ENCODE data around the gene HNRNPM. TPM values are rescaled to one million over a fixed set of nuclear protein-coding genes. Genes with fewer than 3 reads are reported as not detected.

Gene HNRNPM
- total RNA-seq, 2 experiments from 2014 or later: 90.0 to 280 TPM

GRCh38 chr19:8430650-8431049 lies 14.1 kb upstream of the HNRNPM start:
- Histone ChIP-seq H3K9me2 (ENCODE audit: insufficient read depth, low read length) (no peaks in the 10 kb centered on the region), H2AFZ (ENCODE audit: low read length) (no peak overlapping the region), H3K4me2 (ENCODE audit: low read length) (no peak overlapping the region), H3K36me3 (ENCODE audit: insufficient read depth, low read length) (no peaks in the 10 kb centered on the region), H3K4me3 (ENCODE audit: low read depth, low read length, poor library complexity, severe bottlenecking) (no peak overlapping the region), H3K27ac (ENCODE audit: low read depth, low read length, poor library complexity, severe bottlenecking) (no peak overlapping the region), H3K79me2 (ENCODE audit: insufficient read depth, low read depth, low read length) (no peaks in the 10 kb centered on the region), H4K20me1 (ENCODE audit: insufficient read depth, low read length) (no peaks in the 10 kb centered on the region), H3K9me3 (ENCODE audit: low read length) (no peaks in the 10 kb centered on the region), H3K4me1 (ENCODE audit: insufficient read depth, low read length, poor library complexity, severe bottlenecking) (no peaks in the 10 kb centered on the region)
- CTCF ChIA-PET (ENCODE audit: unreplicated experiment): no interaction called here
- POLR2A ChIA-PET: no interaction called here
- no peak for TF ChIP-seq CTCF (conservative IDR thresholded peaks at IDR 0.05; ENCODE audit: low read length)
- no peak for TF ChIP-seq EZH2phosphoT487 (IDR thresholded peaks at IDR 0.05; ENCODE audit: borderline replicate concordance, low read depth, low read length)
- intact Hi-C loops (cut with micrococcal nuclease; ENCODE audit: unreplicated experiment): no loop called here
- BruUV-seq (replicated peaks): no TSS peak
- no peak for DNase-seq (ENCODE audit: low spot score)

GRCh38 chr19:8438236-8438635 lies 6.5 kb upstream of the HNRNPM start:
- Histone ChIP-seq H3K4me1 (ENCODE audit: insufficient read depth, low read length, poor library complexity, severe bottlenecking) (no peaks in the 10 kb centered on the region), H3K36me3 (ENCODE audit: insufficient read depth, low read length) (no peaks in the 10 kb centered on the region), H3K9me3 (ENCODE audit: low read length) (no peaks in the 10 kb centered on the region), H3K79me2 (ENCODE audit: insufficient read depth, low read depth, low read length) (no peaks in the 10 kb centered on the region), H3K9me2 (ENCODE audit: insufficient read depth, low read length) (no peaks in the 10 kb centered on the region), H4K20me1 (ENCODE audit: insufficient read depth, low read length) (no peaks in the 10 kb centered on the region), H3K27ac (ENCODE audit: low read depth, low read length, poor library complexity, severe bottlenecking) (no peak overlapping the region), H3K4me3 (ENCODE audit: low read depth, low read length, poor library complexity, severe bottlenecking) (no peak overlapping the region), H3K4me2 (ENCODE audit: low read length) (no peak overlapping the region), H2AFZ (ENCODE audit: low read length) (no peak overlapping the region)
- CTCF ChIA-PET (ENCODE audit: unreplicated experiment): no interaction called here
- no peak for DNase-seq (ENCODE audit: low spot score)
- POLR2A ChIA-PET: interaction anchor here (0.5 kb wide), 1 partner anchor 17 kb away, joined by 3 read pairs; no protein-coding TSS in a partner anchor
- intact Hi-C loops (cut with micrococcal nuclease; ENCODE audit: unreplicated experiment): no loop called here
- TF ChIP-seq EZH2phosphoT487 (IDR thresholded peaks at IDR 0.05; ENCODE audit: borderline replicate concordance, low read depth, low read length): no peak
- TF ChIP-seq CTCF (conservative IDR thresholded peaks at IDR 0.05; ENCODE audit: low read length): no peak
- BruUV-seq (replicated peaks): no TSS peak

- H3K4me2 ChIP-seq (ENCODE audit: low read length): no peak overlapping the region
- BruUV-seq (replicated peaks): no TSS peak
- POLR2A ChIA-PET: interaction anchor here (0.6 to 1.4 kb wide), 2 partner anchors 28 to 245 kb away, joined by 3 to 4 read pairs; no protein-coding TSS in a partner anchor
These were observed 2.8 kb upstream of the HNRNPM start for GRCh38 chr19:8441725-8442544.

More at GRCh38 chr19:8441725-8442544, 2.8 kb upstream of the HNRNPM start:
- Histone ChIP-seq H3K4me1 (ENCODE audit: insufficient read depth, low read length, poor library complexity, severe bottlenecking) (peaks cover 12% of the 10 kb centered on the region), H3K9me2 (ENCODE audit: insufficient read depth, low read length) (no peaks in the 10 kb centered on the region), H3K9me3 (ENCODE audit: low read length) (no peaks in the 10 kb centered on the region), H3K79me2 (ENCODE audit: insufficient read depth, low read depth, low read length) (peaks cover 22% of the 10 kb centered on the region), H3K36me3 (ENCODE audit: insufficient read depth, low read length) (peaks cover 17% of the 10 kb centered on the region), H3K27ac (ENCODE audit: low read depth, low read length, poor library complexity, severe bottlenecking) (no peak overlapping the region), H2AFZ (ENCODE audit: low read length) (no peak overlapping the region), H4K20me1 (ENCODE audit: insufficient read depth, low read length) (peaks cover 13% of the 10 kb centered on the region; the same call in 1 of the 2 replicates), H3K4me3 (ENCODE audit: low read depth, low read length, poor library complexity, severe bottlenecking) (no peak overlapping the region)
- DNase-seq (ENCODE audit: low spot score): no peak
- no peak for TF ChIP-seq CTCF (conservative IDR thresholded peaks at IDR 0.05; ENCODE audit: low read length)
- TF ChIP-seq EZH2phosphoT487 (IDR thresholded peaks at IDR 0.05; ENCODE audit: borderline replicate concordance, low read depth, low read length): no peak
- intact Hi-C loops (cut with micrococcal nuclease; ENCODE audit: unreplicated experiment): no loop called here
- CTCF ChIA-PET (ENCODE audit: unreplicated experiment): no interaction called here
